GM12878 (cell line): ENCODE results near the gene IL17RC. TPM values are rescaled to one million over a fixed set of nuclear protein-coding genes. Genes with fewer than 3 reads are reported as not detected.

ENCODE experiments used
- ATAC-seq: fragments of 200-7000 bp; cut with Tn5 transposase; 3 replicates; pipeline ENCODE4 v1.9.1; 2020; ENCODE audit warnings: mild to moderate bottlenecking, moderate library complexity
- BruUV-seq: library from RNA; stranded (reverse); fragments of 400-500 nt; replicated peaks from 2 replicates; lab custom pipeline; 2021; lab: Mats Ljungman, UMichigan
- CTCF ChIA-PET: fragments of 300-600 bp; sonication (Branson Sonifier 250); formaldehyde crosslinking; extraction: SDS; loops from one replicate; lab custom pipeline; 2021; ENCODE audit warnings: inconsistent platforms; lab: Yijun Ruan, JAX
- POLR2A ChIA-PET: fragments of 350-600 bp; formaldehyde crosslinking; extraction: SDS; loops from one replicate; lab custom pipeline; 2021; ENCODE audit warnings: inconsistent platforms; lab: Charles Lee
- RAD21 ChIA-PET: fragments of 300-600 bp; sonication (Branson Sonifier 250); formaldehyde crosslinking; loops from one replicate; lab custom pipeline; 2023; ENCODE audit warnings: antibody characterized with exemption; ENCODE audit not compliant: unreplicated experiment; lab: Charles Lee
- SMC1A ChIA-PET: fragments of 300-600 bp; sonication (Branson Sonifier 250); formaldehyde crosslinking; loops from one replicate; lab custom pipeline; 2023; ENCODE audit not compliant: unreplicated experiment, uncharacterized antibody; lab: Charles Lee
- DNase-seq: peaks from one replicate; pipeline ENCODE4 v3.0.0-alpha.2; 2011; ENCODE audit warnings: low read depth, low spot score
- FAIRE-seq: peaks from 3 replicates; lab custom pipeline; 2011; peaks lifted over from hg19 to GRCh38; lab: Jason Lieb, UNC
- H2AFZ ChIP-seq: 2 replicates; pipeline ENCODE4 v1.6.0; 2011; ENCODE audit warnings: low read depth, low read length, control low read depth; ENCODE audit not compliant: control insufficient read depth
- H3K27ac ChIP-seq: 2 replicates; pipeline ENCODE4 v1.5.1; 2011; ENCODE audit warnings: control low read depth; ENCODE audit not compliant: control insufficient read depth, insufficient read depth
- H3K27me3 ChIP-seq, 2 experiments: replicated peaks in 1 of 2; 2 replicates each; pipeline versions ENCODE4 v1.6.0 to v1.6.1; 2011; ENCODE audit warnings: low read length in 1 of 2; ENCODE audit not compliant: control insufficient read depth in 2 of 2, insufficient read depth in 2 of 2
- H3K36me3 ChIP-seq, 2 experiments: 2 replicates each; pipeline ENCODE4 v1.5.1; 2011; ENCODE audit warnings: low read length in 1 of 2; ENCODE audit not compliant: control insufficient read depth in 2 of 2, insufficient read depth in 2 of 2
- H3K4me1 ChIP-seq: 2 replicates; pipeline ENCODE4 v1.6.1; 2011; ENCODE audit warnings: mild to moderate bottlenecking, low read length, moderate library complexity, mixed read lengths; ENCODE audit not compliant: control insufficient read depth, insufficient read depth
- H3K4me2 ChIP-seq: 2 replicates; pipeline ENCODE4 v1.6.0; 2011; ENCODE audit warnings: control low read depth; ENCODE audit not compliant: control insufficient read depth, insufficient read depth
- H3K4me3 ChIP-seq: fragments of 200-600 bp; sonication (generic); 2 replicates; pipeline ENCODE4 v1.5.1; 2016
- H3K79me2 ChIP-seq: 2 replicates; pipeline ENCODE4 v1.6.0; 2011; ENCODE audit warnings: low read length; ENCODE audit not compliant: control insufficient read depth, insufficient read depth
- H3K9ac ChIP-seq: 2 replicates; pipeline ENCODE4 v1.8.0; 2011; ENCODE audit warnings: low read length, control low read depth, mixed read lengths; ENCODE audit not compliant: control insufficient read depth, insufficient read depth
- H3K9me3 ChIP-seq: replicated peaks from 3 replicates; pipeline ENCODE4 v1.5.1; 2011; ENCODE audit warnings: mild to moderate bottlenecking, low read length; ENCODE audit not compliant: control insufficient read depth, insufficient read depth
- H4K20me1 ChIP-seq: 2 replicates; pipeline ENCODE4 v1.6.0; 2011; ENCODE audit not compliant: control insufficient read depth, insufficient read depth
- BMI1 ChIP-seq: fragments of 450-650 bp; IDR thresholded peaks from 2 replicates; pipeline ENCODE4 v1.6.1; 2016; ENCODE audit warnings: mild to moderate bottlenecking, moderate library complexity, borderline replicate concordance
- CHD4 ChIP-seq: fragments of 200-600 bp; sonication (generic); IDR thresholded peaks from 2 replicates; pipeline ENCODE4 v1.6.1; 2016; ENCODE audit warnings: mild to moderate bottlenecking
- FOS ChIP-seq: IDR thresholded peaks from 3 replicates; pipeline ENCODE4 v1.6.1; 2011; ENCODE audit warnings: borderline replicate concordance; ENCODE audit not compliant: insufficient read length; ENCODE audit errors: extremely low read depth
- MYC ChIP-seq: IDR thresholded peaks from 2 replicates; pipeline ENCODE4 v1.6.1; 2011; ENCODE audit warnings: mild to moderate bottlenecking, low read length, moderate library complexity, inconsistent platforms; ENCODE audit not compliant: insufficient read depth, insufficient replicate concordance, insufficient read length, severe bottlenecking
- NFYB ChIP-seq: IDR thresholded peaks from 2 replicates; pipeline ENCODE4 v1.6.1; 2011; ENCODE audit warnings: low read depth, mild to moderate bottlenecking, low read length, improper control_type of control experiment, moderate library complexity; ENCODE audit not compliant: insufficient read depth
- POLR2A ChIP-seq: IDR thresholded peaks from 2 replicates; pipeline ENCODE4 v1.6.1; 2011; ENCODE audit warnings: low read depth, mild to moderate bottlenecking, low read length
- SMAD1 ChIP-seq: fragments of 450-650 bp; IDR thresholded peaks from 2 replicates; pipeline ENCODE4 v1.6.1; 2018; ENCODE audit warnings: mild to moderate bottlenecking, low read depth; ENCODE audit not compliant: partially characterized antibody
- SRF ChIP-seq, 2 experiments: IDR thresholded peaks; 2 replicates each; pipeline ENCODE4 v1.6.1; 2011; ENCODE audit warnings: low read depth in 2 of 2, low read length in 2 of 2, mild to moderate bottlenecking in 1 of 2, moderate library complexity in 1 of 2
- STAT1 ChIP-seq: fragments of 450-650 bp; conservative IDR thresholded peaks from 2 replicates; pipeline ENCODE4 v1.6.1; 2014; ENCODE audit warnings: antibody characterized with exemption, mild to moderate bottlenecking
- SUPT20H ChIP-seq: IDR thresholded peaks from 2 replicates; pipeline ENCODE4 v1.6.1; 2011; ENCODE audit warnings: low read depth, mild to moderate bottlenecking, low read length, moderate library complexity, borderline replicate concordance; ENCODE audit not compliant: control insufficient read depth
- ZNF217 ChIP-seq: fragments of 450-650 bp; IDR thresholded peaks from 2 replicates; pipeline ENCODE4 v1.6.1; 2017; ENCODE audit warnings: antibody characterized with exemption, mild to moderate bottlenecking
- WGBS: methylation state at CpG from one replicate; pipeline ENCODE4 v1.1.6; 2016; ENCODE audit warnings: low lambda C conversion rate; ENCODE audit not compliant: insufficient replicate concordance, insufficient coverage; ENCODE audit errors: missing lambda C conversion rate; 5-methylcytosine and 5-hydroxymethylcytosine counted together
- in situ Hi-C: fragments of 300-500 bp; cut with MboI; formaldehyde crosslinking; loops from 9 replicates; pipeline ENCODE4 v1.14.3; 2018; ENCODE audit warnings: mixed read lengths
- intact Hi-C: fragments of 100-400 bp; cut with micrococcal nuclease; formaldehyde crosslinking; loops from one replicate; pipeline ENCODE4 v1.14.2; 2022; ENCODE audit not compliant: unreplicated experiment
- polyA plus RNA-seq, 11 experiments: library from polyadenylated mRNA; depleted of rRNA in 4 of 11; unstranded in 6 of 11; stranded (reverse) in 5 of 11; fragments of >200 nt; fragmentation: Nextera tagmentation in 4 of 11; fragmentation: Illumina TruSeq in 1 of 11; extraction: Ambion mirVana in 4 of 11; extraction: Trizol in 1 of 11; gene quantifications; 1 replicate in 1 of 11; 2 replicates in 10 of 11; pipeline versions ENCODE4 v1.2.1 to v1.2.3, GENCODE V29; 2011 to 2016; ENCODE audit warnings: inconsistent platforms in 2 of 11, missing spikeins in 2 of 11, low read depth in 1 of 11
- total RNA-seq, 4 experiments: library from RNA; depleted of rRNA in 3 of 4; stranded (reverse); fragments of >200 nt in 3 of 4; fragmentation: Illumina TruSeq in 1 of 4; extraction: Trizol in 1 of 4; gene quantifications; 2 replicates each; pipeline versions ENCODE4 v1.2.1 to v1.2.3, GENCODE V29; 2013 to 2021
- TF ChIP-seq, protein P1 (sequence below): IDR thresholded peaks from 2 replicates; pipeline ENCODE4 v1.6.1; 2012; ENCODE audit warnings: low read length, inconsistent platforms
- TF ChIP-seq, protein P2 (sequence below): IDR thresholded peaks from 2 replicates; pipeline ENCODE4 v1.6.1; 2011; ENCODE audit warnings: low read depth, mild to moderate bottlenecking, low read length, moderate library complexity, borderline replicate concordance; ENCODE audit errors: extremely low read depth

IL17RC gene
- total and polyA plus RNA-seq, 10 of the 15 experiments (the other 5 are each of a cell fraction or from before 2014, with no cell fraction given), result 0.07 to 4.4 (median 0.34) TPM; not detected in 3

DNA sequence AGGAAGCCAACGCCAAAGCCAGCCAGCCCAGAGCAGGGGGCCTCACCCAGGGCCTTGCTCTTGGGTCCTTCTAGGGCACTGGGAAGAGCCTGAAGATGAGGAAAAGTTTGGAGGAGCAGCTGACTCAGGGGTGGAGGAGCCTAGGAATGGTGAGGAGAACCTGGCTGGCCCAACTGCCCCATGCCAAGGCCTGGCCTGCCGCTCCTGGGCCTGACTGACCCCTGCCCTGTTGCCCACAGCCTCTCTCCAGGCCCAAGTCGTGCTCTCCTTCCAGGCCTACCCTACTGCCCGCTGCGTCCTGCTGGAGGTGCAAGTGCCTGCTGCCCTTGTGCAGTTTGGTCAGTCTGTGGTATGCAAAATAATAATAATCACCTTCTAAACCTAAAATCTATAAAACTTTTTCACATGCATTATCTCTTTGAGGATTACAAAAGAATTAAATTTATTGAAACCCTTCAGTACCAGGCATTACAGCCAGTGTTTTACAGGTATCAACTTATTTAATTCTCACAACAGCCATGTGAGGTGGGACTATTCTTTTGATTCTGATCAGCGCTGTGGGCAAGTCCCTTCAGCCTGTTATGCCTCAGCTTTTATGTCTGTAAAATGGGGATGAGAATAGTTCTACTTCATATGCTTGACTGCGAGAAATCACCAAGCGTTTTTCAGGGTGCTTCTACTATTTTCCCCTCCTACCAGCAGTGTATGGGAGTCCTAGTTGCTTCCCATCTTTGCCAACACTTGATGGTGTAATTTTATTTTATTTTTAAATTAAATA lies 1.6 kb downstream of the IL17RC start:
- intact Hi-C loops (no loop called here), in situ Hi-C loops (no loop called here)

DNA sequence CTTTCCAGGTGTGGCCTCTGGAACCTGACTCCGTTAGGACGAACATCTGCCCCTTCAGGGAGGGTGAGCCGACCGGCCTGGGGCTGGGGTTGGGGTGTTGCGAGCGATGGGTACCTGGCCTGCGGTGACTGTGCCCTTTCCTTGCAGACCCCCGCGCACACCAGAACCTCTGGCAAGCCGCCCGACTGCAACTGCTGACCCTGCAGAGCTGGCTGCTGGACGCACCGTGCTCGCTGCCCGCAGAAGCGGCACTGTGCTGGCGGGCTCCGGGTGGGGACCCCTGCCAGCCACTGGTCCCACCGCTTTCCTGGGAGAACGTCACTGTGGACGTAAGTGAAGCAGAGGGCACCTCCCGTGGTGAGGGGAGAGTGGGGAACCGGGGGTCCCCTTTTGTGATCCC lies 11.3 kb downstream of the IL17RC start:
- in situ Hi-C loops, result no loop called here
- Histone ChIP-seq H3K4me3 (no peak overlapping the region), H3K36me3 (no peaks in the 10 kb centered on the region), H3K4me1 (no peaks in the 10 kb centered on the region), H3K9me3 (no peaks in the 10 kb centered on the region), H3K4me2 (no peak overlapping the region), H2AFZ (no peak overlapping the region), H3K79me2 (no peaks in the 10 kb centered on the region; the same call in 1 of the 2 replicates), H4K20me1 (no peaks in the 10 kb centered on the region), H3K27me3 (peaks cover 3% of the 10 kb centered on the region in 2 experiments; a peak in 1 of 4 replicates), H3K9ac (no peak overlapping the region), H3K27ac (no peak overlapping the region)
- SMC1A ChIA-PET, result no interaction called here
- RAD21 ChIA-PET, result no interaction called here
- DNase-seq (no peak), ATAC-seq (no peak), FAIRE-seq (no peak)
- POLR2A ChIA-PET, result no interaction called here
- no TSS peak for BruUV-seq
- CTCF ChIA-PET, result no interaction called here
- WGBS, result 78% methylated on average over 22 of the region's 23 CpGs
- intact Hi-C loops, result no loop called here
- no peak for TF ChIP-seq STAT1
- TF ChIP-seq CHD4, result no peak
- TF ChIP-seq, protein P1, sequence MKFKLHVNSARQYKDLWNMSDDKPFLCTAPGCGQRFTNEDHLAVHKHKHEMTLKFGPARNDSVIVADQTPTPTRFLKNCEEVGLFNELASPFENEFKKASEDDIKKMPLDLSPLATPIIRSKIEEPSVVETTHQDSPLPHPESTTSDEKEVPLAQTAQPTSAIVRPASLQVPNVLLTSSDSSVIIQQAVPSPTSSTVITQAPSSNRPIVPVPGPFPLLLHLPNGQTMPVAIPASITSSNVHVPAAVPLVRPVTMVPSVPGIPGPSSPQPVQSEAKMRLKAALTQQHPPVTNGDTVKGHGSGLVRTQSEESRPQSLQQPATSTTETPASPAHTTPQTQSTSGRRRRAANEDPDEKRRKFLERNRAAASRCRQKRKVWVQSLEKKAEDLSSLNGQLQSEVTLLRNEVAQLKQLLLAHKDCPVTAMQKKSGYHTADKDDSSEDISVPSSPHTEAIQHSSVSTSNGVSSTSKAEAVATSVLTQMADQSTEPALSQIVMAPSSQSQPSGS, result no peak
- TF ChIP-seq FOS, result no peak
- TF ChIP-seq ZNF217, result no peak
- no peak for TF ChIP-seq MYC
- no peak for TF ChIP-seq SUPT20H
- TF ChIP-seq SMAD1, result no peak
- no peak for TF ChIP-seq SRF (IDR thresholded peaks at IDR 0.05; ENCODE audit: low read depth in 2 of 2, low read length in 2 of 2)
- TF ChIP-seq NFYB, result no peak
- no peak for TF ChIP-seq BMI1

More for the DNA sequence above, 1.6 kb downstream of the IL17RC start:
- Histone ChIP-seq H2AFZ (no peak overlapping the region), H3K79me2 (no peaks in the 10 kb centered on the region), H3K9me3 (no peaks in the 10 kb centered on the region), H3K27me3 (peaks cover 0 to 2% of the 10 kb centered on the region in 2 experiments; a peak in 1 of 4 replicates), H3K36me3 (no peaks in the 10 kb centered on the region), H3K27ac (no peak overlapping the region), H3K4me1 (peaks cover 10% of the 10 kb centered on the region), H3K4me2 (no peak overlapping the region), H3K9ac (no peak overlapping the region), H4K20me1 (no peaks in the 10 kb centered on the region), H3K4me3 (no peak overlapping the region)
- no peak for FAIRE-seq
- DNase-seq, result no peak
- CTCF ChIA-PET, result no interaction called here
- 61% methylated on average over 8 of the region's 8 CpGs for WGBS
- SMC1A ChIA-PET, result no interaction called here
- POLR2A ChIA-PET, result interaction anchor here (0.5 kb wide), 1 partner anchor 305 kb away, joined by 3 read pairs; no protein-coding TSS in a partner anchor
- RAD21 ChIA-PET, result no interaction called here
- TF ChIP-seq, protein P2, sequence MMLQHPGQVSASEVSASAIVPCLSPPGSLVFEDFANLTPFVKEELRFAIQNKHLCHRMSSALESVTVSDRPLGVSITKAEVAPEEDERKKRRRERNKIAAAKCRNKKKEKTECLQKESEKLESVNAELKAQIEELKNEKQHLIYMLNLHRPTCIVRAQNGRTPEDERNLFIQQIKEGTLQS, result no peak
- no peak for TF ChIP-seq POLR2A
- ATAC-seq, result no peak
- BruUV-seq, result no TSS peak
